Sciatic nerve (tissue), 2 donors: Measurements from ENCODE around the gene FAM234A. TPM values are rescaled to one million over a fixed set of nuclear protein-coding genes. Genes with fewer than 3 reads are reported as not detected.
"Not testable (repeated sequence)": the region's sequence is repeated elsewhere in the genome, so short reads cannot be mapped to it uniquely, and the experiment has no call there.

ENCODE experiments used
- ATAC-seq: fragments of 200-7000 bp; cut with Tn5 transposase; one replicate; pipeline ENCODE4 v1.9.1; 2020; ENCODE audit warnings: mild to moderate bottlenecking, moderate library complexity
- DNase-seq: peaks from one replicate; pipeline ENCODE4 v3.0.0-alpha.2; 2020; ENCODE audit warnings: low spot score
- intact Hi-C: fragments of 100-400 bp; cut with DNase I; formaldehyde crosslinking; loops from one replicate; pipeline ENCODE4 v1.14.2; 2022
- total RNA-seq: library from RNA; stranded (reverse); fragmentation: NEBNext Ultra II Directional; extraction: Animal tissue kit (Norgen Biotek cat#: 25700); gene quantifications from one replicate; pipeline ENCODE4 v1.2.1, GENCODE V29; 2021
- donor health status: DM: no; HTN: no; CAD: no.
- donor health status: DM: no; HTN: no; CAD: no.

The FAM234A gene, protein sequence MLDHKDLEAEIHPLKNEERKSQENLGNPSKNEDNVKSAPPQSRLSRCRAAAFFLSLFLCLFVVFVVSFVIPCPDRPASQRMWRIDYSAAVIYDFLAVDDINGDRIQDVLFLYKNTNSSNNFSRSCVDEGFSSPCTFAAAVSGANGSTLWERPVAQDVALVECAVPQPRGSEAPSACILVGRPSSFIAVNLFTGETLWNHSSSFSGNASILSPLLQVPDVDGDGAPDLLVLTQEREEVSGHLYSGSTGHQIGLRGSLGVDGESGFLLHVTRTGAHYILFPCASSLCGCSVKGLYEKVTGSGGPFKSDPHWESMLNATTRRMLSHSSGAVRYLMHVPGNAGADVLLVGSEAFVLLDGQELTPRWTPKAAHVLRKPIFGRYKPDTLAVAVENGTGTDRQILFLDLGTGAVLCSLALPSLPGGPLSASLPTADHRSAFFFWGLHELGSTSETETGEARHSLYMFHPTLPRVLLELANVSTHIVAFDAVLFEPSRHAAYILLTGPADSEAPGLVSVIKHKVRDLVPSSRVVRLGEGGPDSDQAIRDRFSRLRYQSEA
- 129 TPM for total RNA-seq

DNA sequence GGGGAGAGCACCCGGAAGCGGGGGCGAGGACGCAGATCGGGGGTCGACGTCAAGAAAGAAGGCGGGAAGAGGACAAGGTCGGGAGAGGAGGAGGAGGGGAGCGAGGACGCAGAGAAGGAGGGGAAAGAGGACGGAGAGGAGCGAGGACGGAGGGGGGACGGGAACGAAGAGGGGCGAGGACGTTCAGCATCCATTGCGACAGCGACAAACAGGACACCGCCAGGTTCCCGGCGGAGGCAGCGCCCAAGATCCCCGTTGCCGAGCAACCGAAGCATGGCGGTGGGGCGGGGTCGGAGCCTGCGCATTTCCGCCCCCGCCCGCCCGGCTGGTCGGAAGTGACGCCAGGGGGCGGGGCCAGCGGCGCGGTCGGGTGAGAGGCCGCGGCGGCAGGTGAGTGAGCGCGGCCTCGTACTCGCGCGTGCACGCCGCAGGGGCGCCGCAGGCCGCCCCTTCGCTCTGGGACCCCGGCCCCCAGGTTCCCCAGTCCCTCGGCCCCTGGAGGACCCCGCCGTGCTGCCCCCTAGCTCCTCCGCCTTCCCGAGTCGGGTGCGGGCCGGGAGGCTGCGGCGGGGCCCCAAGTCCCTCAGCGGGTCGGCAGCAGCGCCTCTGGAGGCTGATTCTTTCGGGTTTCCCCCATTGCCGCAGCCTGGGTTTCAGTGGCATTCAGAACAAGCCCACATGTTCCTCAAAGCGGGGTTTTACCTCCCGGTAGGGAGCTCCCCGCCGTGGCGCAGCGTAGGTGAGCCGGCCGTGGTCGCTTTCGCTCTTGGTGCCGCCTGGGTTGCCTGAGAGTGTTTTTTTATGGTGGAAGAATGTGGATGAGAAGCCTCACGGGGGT lies at the start of gene FAM234A:
TSS of gene FAM234A (plus strand) at position 354 of the 838 bp plus-strand sequence. CDS start 19,593 bp downstream, outside the sequence.
- intact Hi-C loops, result no loop called here
- DNase-seq (peak; percentile 96), ATAC-seq (peak; percentile 97)

DNA sequence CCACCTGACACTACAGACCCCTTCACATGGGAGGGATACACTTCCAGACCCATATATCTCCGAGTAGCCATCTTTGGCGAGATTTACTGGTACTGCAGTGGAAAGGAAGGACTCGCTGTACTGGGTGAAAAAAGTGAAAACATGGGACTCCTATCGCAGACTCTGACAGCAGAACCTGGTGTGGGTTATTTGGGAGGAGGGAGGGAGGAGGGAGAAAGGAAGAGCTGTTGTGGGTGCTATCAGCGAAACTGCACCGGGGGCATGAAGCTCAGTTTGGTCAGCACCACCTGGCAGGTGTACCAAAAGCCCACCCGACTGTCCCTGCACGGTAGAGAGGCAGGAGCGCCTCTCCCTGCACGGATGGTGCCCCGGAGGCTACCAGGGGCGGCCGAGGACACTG lies 49.4 kb upstream of the FAM234A start:
- intact Hi-C loops, result no loop called here
- DNase-seq, result no peak
- ATAC-seq, result peak; percentile 22

DNA sequence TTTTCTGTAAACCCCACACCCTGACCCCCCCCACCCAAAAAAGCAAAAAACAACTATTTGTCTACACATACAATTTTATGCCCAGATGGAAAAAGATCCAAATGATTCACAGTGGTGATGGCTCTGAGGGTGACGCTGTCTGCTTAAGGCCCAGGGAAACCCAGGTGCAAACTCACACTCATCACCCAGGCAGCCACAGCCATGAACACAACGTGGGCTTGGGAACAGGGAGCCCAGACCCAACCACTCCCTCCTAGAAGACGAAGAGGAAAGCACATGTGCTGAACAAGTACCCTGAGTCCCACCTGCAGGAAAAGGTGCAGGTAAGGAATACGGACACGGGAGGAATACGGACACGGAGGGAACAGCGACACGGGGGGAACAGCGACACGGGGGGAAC lies 48.9 kb upstream of the FAM234A start:
- intact Hi-C loops, result no loop called here
- ATAC-seq, result no peak
- DNase-seq, result no peak

DNA sequence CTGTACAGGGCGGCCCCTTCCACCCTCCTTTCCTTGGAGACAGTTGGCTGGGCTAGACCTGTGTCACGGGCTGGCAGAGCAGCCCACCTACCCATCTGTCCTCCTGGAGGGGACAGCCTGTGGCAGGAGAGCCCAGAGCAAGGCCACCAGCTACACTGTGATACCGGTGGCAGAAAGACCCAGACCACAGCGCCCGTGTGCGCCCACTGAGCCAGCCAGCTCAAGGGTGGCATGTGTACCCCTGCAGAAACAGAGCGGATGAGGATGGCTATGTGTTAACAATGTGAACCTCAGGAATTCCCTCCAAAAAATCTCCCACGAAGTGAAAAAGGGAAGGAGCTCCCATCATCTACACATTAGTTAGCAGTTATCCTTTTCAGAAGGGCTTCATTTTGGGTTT lies 47.3 kb upstream of the FAM234A start:
- intact Hi-C loops, result no loop called here
- no peak for ATAC-seq
- no peak for DNase-seq

DNA sequence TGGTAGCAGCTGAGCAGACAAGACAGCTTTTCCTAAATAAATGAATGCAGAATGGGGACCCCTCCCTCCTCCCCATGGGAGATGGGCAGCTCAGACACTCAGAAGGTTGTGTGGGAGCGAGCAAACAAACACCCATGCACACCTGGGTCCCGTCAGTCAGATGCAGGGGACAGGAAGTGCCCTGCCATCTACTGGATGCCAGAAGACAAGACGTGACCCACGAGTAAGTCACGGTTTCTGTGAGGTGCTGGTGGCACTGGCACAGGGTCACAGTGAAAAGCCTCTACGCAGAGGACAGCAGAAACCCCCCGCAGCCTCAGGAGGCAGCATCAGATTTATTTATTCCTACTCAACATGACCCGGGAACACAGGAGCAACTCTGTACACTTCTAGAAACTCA lies 45.9 kb upstream of the FAM234A start:
- intact Hi-C loops, result no loop called here
- DNase-seq, result no peak
- ATAC-seq, result no peak

DNA sequence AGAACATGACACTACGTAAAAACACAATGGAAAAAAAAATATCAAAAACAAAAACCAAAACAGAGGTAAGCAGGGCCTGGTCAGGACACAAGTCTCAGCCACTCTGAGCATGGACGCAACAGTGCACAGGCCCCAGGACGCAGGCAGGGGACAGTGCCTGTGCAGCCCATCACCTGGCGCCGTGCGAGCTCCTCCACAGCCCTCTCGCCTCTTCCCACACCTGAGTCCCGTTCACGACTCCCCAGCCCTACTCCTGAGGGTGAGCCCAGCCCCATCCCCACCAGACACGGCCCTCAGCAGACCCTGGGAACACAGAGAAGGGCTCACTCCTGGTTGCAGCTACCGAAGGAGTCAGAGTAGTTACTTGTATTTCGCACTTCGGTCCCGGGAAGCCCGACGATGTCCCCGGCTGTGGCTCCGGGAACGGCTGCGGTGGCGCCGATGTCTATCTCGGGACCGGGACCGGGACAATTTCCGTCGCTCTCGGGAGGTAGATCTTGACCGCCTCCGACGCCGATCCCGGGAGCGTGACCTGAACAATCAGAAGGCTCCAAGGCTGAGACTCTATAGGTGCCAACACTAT lies 44.9 kb upstream of the FAM234A start:
- intact Hi-C loops, result no loop called here
- DNase-seq, result no peak
- ATAC-seq, result no peak

DNA sequence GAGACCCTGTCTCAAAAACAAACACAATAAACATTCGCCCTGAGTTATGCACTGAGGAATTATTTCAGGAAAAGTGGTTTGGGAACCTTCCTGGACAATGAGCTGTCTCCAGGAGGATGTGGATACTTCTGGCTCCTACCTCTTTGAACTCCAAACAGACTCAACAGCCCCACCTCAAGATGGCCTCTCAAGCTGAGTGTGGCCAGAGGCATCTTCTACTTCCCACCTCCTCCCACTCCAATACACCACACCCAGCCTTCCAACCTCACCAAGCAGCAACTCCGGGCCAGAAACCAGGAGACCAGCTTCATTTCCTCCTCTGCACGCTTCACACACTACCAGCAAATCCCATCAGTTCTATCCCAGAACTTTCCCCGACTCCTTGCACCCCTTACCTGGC lies 42.8 kb upstream of the FAM234A start:
- intact Hi-C loops, result no loop called here
- no peak for ATAC-seq
- DNase-seq, result no peak

DNA sequence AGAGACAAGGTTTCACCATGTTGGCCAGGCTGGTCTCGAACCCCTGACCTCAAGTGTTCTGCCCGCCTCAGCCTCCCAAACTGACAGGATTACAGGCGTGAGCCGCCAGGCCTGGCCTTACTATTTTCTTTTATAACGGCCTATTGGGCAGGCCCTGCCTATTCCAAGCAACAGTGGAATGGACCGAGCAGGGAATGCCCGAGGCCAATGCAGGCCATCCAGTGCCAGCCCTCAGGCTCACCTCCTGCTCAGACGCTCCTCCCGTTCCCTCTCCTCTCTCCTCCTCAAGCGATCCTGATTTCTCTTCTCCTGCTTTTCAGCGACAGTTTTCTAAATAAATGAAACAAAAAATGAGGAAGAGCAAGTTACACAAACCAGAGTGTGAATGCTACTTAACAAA lies 41.9 kb upstream of the FAM234A start:
- ATAC-seq (no peak), DNase-seq (no peak)
- intact Hi-C loops, result no loop called here

DNA sequence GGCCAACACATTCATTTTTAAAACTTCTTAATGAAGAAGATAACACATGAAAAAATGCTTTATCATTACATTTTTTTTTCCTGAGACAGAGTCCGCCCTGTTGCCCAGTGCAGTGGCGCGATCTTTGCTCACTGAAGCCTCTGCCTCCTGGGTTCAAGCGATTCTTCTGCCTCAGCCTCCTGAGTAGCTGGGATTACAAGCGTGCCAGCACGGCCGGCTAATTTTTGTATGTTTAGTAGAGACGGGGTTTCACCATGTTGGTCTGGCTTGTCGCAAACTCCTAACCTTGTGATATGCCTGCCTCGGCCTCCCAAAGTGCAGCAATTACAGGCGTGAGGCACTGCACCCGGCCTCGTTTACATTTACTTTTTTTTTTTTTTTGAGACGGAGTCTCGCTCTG lies 41.2 kb upstream of the FAM234A start:
- DNase-seq, result no peak
- ATAC-seq, result no peak
- intact Hi-C loops, result no loop called here

DNA sequence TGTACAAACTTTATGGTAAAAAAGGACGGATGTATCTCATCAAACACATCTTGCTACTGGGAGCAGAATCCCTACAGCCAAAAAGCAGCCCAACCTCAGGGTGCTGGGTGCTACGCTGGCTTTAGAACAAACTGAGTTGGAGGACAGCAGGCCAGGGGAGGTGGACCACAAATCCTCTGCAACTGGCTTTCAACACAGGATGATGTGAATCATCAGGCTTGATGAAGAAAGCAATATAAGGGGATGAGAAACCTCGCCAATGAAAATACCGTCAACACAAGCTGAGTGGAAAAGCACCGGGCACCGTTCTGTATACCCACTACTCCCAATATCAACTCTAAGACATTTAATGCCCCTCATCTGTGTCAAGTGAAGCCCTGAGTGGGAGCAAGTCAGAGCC lies 40.1 kb upstream of the FAM234A start:
- DNase-seq (no peak), ATAC-seq (no peak)
- intact Hi-C loops, result no loop called here

DNA sequence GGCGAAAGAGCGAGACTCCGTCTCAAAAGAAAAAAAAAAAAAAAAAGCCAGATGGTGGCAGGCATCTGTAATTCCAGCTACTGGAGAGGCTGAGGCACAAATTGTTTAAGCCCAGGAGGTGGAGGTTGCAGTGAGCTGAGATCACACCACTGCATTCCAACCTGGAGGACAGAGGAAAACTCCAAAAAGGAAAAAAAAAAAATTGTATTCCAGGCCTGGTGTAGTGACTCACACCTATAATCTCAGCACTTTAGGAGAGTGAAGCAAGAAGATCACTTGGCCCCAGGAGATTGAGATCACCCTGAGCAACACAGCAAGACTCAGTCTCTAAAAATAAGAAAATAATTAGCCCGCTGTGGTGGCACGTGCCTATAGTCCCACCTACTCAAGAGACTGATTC lies 34.2 kb upstream of the FAM234A start:
- intact Hi-C loops, result no loop called here
- no peak for DNase-seq
- ATAC-seq, result no peak

DNA sequence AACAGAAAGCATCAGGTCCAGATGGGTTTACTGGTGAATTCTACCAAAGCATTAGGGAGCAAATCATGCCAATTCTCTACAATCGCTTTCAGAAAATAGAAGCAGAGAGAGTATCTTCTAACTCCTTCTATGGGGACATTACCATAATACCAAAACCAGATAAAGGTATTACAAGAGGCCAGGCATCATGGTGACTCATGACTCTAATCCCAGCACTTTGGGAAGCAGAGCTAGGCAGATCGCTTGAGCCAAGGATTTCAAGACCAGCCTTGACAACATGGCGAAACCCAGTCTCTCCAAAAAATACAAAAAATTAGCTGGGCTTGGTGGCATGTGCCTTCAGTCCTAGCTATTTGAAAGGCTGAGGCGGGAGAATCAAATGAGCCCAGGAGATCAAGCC lies 31.4 kb upstream of the FAM234A start:
- DNase-seq, result no peak
- no peak for ATAC-seq
- intact Hi-C loops, result no loop called here

DNA sequence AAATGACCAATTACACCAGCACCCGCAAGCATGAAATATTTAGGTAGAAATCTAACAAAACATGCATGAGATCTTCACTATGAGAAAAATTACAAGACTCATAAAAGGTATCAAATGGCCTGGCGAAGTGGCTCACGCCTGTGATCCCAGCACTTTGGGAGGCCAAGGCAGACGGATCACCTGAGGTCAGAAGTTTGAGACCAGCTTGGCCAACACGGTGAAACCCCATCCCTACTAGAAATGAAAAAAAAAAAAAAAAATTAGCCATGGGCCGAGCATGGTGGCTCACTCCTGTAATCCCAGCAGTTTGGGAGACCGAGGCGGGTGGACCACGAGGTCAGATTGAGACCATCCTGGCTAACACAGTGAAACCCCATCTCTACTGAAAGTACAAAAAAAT lies 30.6 kb upstream of the FAM234A start:
- ATAC-seq, intact Hi-C loops: not testable (repeated sequence)

DNA sequence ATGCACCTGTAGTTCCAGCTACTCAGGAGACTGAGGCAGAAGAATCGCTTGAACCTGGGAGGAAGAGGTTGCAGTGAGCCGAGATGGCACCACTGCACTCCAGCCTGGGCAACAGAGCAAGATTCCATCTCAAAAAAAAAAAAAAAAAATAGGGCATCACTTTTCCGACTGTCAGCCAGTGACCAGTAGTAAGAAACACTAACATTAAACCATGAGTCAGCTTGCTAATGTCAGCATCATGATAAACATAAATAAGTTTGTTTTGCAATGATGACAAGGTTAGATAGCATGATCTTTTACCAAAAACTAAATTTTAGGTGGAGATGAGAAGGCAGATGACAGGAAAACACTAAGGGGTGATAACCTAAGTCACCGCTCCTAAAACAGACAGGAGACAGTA lies 25.3 kb upstream of the FAM234A start:
- intact Hi-C loops, ATAC-seq, DNase-seq: not testable (repeated sequence)

More for the DNA sequence above, 30.6 kb upstream of the FAM234A start:
- not testable (repeated sequence) for DNase-seq

DNA sequence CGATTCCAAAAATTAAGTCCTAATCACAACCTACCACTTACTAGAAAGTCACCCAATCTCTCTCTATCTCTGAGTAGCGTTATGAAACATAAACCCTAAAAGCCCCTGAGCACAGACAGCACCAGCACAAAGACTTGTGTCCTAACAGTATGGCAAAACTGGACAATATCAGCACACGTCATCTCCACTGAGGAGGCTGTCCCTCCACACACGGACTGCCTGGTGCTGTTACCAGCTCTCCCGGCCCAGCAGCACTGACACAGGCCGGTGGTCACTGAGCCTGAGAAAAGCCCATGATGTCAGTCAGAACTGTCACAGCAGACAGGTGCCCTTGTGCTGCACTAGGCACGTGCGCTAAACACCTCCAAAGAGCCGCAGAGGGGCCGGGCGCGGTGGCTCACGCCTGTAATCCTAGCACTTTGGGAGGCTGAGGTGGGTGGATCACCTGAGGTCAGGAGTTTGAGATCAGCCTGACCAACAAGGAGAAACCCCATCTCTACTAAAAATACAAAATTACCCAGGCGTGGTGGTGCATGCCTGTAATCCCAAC lies 22.9 kb upstream of the FAM234A start:
- ATAC-seq, intact Hi-C loops: not testable (repeated sequence)

DNA sequence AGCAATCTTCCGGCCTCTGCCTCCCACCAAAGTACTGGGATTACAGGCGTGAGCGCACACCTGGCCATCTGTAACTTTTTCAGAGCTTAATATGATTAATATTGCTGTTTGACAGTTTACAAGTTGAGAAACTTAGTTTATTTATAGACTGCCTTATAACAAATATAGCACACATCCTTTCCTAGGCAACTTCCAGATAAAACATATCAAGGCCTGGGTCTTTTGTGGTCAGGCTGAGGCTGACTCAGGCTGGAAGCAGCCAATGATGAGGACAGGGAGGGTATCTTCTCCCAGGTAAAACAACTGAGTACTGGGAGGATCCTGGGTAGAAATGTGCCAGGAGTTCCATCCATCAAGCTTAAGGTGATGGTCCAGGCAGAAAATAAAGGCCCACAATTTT lies 21.6 kb upstream of the FAM234A start:
- no peak for ATAC-seq
- intact Hi-C loops, result no loop called here
- no peak for DNase-seq

More for the DNA sequence above, 22.9 kb upstream of the FAM234A start:
- not testable (repeated sequence) for DNase-seq

DNA sequence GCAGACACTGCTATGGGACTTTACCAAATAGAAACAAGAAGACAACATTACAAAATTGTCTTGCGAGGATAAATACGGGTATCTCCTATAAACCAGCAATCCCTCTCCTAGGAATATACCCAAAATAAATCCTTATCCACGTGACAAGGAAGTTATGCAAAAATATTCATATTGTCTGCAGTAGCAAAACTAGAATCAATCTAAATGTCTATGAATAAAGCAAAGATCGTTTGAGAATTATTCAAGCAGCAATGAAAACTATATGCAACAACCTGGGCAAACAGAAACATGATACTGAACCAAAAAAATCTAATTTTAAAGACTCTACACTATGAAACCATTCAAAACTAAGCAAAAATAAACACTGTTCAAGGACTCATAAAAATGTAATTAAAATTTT lies 14.6 kb upstream of the FAM234A start:
- ATAC-seq, result no peak
- intact Hi-C loops, result no loop called here
- no peak for DNase-seq

DNA sequence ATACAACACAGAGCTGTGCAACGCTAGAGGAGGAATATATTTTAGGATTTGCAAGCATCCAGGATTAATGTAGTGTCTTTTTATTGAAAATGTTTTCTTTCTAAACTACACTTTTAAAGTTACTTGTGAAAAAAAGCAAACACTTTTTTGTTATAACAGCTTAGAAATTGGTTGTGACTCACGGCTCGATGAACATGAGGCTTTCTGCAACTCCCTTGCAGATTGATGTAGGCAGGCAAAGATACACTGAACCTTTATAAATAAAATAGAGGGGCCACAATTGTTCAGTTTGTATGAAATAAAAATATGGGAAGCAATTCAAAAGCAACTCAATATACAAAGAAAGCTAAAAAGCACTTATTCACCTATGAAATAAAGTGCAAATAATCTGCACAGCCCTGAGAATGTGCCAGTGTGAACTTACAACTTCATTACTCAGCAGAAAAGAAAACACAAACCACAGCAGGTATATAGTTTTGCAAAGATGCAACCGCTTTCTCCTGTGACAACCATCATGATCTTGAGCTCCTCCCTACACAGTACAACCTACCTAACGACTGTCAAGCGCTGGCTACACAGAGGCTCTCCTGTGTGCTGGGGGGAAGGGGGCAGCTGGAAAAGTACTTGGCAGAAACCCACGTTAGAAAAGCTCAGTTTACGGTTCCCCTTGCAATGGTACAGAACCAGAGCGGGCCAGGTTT lies 6.3 kb upstream of the FAM234A start:
- intact Hi-C loops, result no loop called here
- DNase-seq (no peak), ATAC-seq (peak; percentile 6)
